AG04449 (cell line): ENCODE results near the gene PSMD2.
A peak's percentile ranks its signal among the peaks of the same experiment; 100 is the strongest.
"Not testable (repeated sequence)": the region's sequence is repeated elsewhere in the genome, so short reads cannot be mapped to it uniquely, and the experiment has no call there.

Source experiments
- CTCF ChIA-PET: fragments of 350-600 bp; formaldehyde crosslinking; extraction: SDS; loops from one replicate; lab custom pipeline; 2021; ENCODE audit warnings: antibody characterized with exemption; lab: Yijun Ruan, JAX
- POLR2A ChIA-PET: fragments of 400-600, 350-600 bp; formaldehyde crosslinking; extraction: SDS; loops from one replicate; lab custom pipeline; 2020; ENCODE audit warnings: antibody characterized with exemption, inconsistent platforms; lab: Yijun Ruan, JAX
- DNase-seq: peaks from one replicate; pipeline ENCODE4 v3.0.0-alpha.2; 2010; ENCODE audit warnings: low read depth, low spot score
- H3K4me3 ChIP-seq: 2 replicates; pipeline ENCODE4 v1.5.1; 2011; ENCODE audit warnings: low read depth, mild to moderate bottlenecking, control low read depth, low read length
- CTCF ChIP-seq: IDR thresholded peaks from one replicate; pipeline ENCODE4 v1.5.1; 2011; ENCODE audit warnings: mild to moderate bottlenecking, moderate library complexity, low read length, control low read depth, inconsistent platforms; ENCODE audit not compliant: insufficient read depth; ENCODE audit errors: missing control alignments

The PSMD2 gene

GRCh38 chr3:184261854-184262763 is 36.9 kb upstream of the PSMD2 start:
- ChIA-PET POLR2A (no interaction called here), CTCF (interaction anchor here (0.7 to 1.8 kb wide), 6 partner anchors 9 to 34 kb away, joined by 3 to 12 read pairs (median 4); partner anchors contain the start of gene EEF1AKMT4)
- peak overlapping the region; percentile 57 for H3K4me3 ChIP-seq
- no peak for DNase-seq
- no peak for TF ChIP-seq CTCF

GRCh38 chr3:184262764-184263179 is 36.3 kb upstream of the PSMD2 start:
- TF ChIP-seq CTCF, result no peak
- POLR2A ChIA-PET, result no interaction called here
- no peak for DNase-seq
- CTCF ChIA-PET, result interaction anchor here (0.7 to 1.8 kb wide), 5 partner anchors 10 to 35 kb away, joined by 3 to 12 read pairs (median 4); partner anchors contain the start of gene EEF1AKMT4
- peak overlapping the region; percentile 12; the same call in 1 of the 2 replicates for H3K4me3 ChIP-seq

- POLR2A ChIA-PET, CTCF ChIA-PET, DNase-seq, H3K4me3 ChIP-seq: not testable (repeated sequence)
Measured at GRCh38 chr3:184267249-184267648, 31.8 kb upstream of the PSMD2 start.

- ChIA-PET CTCF (interaction anchor here (1.0 to 1.8 kb wide), 4 partner anchors 17 to 45 kb away, joined by 3 to 9 read pairs (median 4); partner anchors contain the start of gene EEF1AKMT4), POLR2A (no interaction called here)
- TF ChIP-seq CTCF, result no peak
- no peak for DNase-seq
- no peak overlapping the region for H3K4me3 ChIP-seq
Measured at GRCh38 chr3:184272269-184272668, 26.8 kb upstream of the PSMD2 start.

GRCh38 chr3:184275381-184275701 is 23.7 kb upstream of the PSMD2 start:
- DNase-seq, result no peak
- no peak overlapping the region for H3K4me3 ChIP-seq
- POLR2A ChIA-PET, result no interaction called here
- TF ChIP-seq CTCF, result no peak
- CTCF ChIA-PET, result no interaction called here

- ChIA-PET POLR2A (no interaction called here), CTCF (interaction anchor here (0.6 kb wide), 1 partner anchor 432 kb away, joined by 3 read pairs; no protein-coding TSS in a partner anchor)
- no peak within 1 kb of the TSS for H3K4me3 ChIP-seq
- TF ChIP-seq CTCF, result no peak
- no peak for DNase-seq
Measured at GRCh38 chr3:184275961-184276910, 22.8 kb upstream of the PSMD2 start, which contains the start of gene ECE2. TSS of gene ECE2 (plus strand) at chr3:184276022. CDS start at chr3:184276154, 132 bp downstream.
